Anterior cingulate cortex (tissue), 58 donors: ENCODE results near the gene NMNAT3.

Source experiments
- DNase-seq, 58 donors: peaks; one replicate each; lab custom pipeline; 2025; lab: John Stamatoyannopoulos, UW

Gene NMNAT3

DNA sequence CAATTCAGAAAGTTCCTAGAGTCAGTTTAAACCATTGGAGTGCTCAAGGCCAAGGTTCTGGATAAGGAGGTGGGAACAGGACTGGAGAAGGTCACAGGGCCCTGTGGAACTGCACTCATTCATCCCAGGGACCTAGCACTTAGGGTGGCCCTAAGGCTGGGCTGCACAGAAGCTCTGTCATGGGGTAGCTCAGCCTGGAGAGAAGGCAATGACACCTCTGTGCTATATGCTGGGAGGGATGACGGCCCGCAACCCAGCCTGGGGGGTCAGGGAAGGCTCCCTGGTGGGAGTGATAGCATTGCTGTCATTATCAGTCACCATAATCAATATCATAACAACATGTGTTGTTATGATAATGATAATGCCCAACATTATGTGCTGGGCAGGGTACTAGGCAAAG, 151.6 kb downstream of the NMNAT3 start:
- DNase-seq = no peak

DNA sequence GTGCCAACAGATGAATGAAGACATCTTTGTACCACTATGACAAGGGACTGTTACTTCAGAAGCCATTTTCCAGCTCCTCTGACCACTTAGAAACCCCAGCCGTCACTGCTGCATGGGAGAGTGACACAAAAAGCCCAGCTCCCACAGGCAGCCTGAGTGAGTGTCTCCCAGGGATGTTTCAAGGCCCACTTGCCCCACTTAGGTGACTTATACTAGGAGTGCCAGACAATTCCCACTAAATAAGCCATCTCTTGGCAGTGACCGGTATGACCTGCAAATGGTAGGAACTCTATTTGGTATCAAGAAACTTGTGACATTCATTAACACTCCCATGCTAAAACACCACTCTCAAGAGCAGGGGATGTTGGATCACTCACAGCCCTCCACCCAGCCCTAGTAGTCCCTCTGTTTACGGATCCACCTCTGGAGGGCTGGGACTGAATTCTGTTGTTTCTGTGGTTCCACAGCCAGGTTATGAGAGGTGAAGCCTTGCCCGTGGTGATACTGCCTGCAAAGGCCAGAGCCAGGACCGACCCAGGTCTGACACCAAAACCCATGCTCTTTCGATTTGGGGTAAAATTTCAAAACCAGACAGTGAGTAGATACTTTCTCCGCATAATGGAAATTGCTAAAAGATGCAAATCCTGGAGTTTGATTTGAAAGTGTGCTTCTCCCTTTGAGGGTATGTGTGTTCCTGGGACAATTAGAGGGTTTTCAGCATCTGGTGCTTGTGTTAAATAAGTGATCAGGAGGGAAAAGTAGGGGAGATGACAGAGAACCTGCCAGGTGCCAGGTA, 152.7 kb downstream of the NMNAT3 start:
- no peak for DNase-seq

DNA sequence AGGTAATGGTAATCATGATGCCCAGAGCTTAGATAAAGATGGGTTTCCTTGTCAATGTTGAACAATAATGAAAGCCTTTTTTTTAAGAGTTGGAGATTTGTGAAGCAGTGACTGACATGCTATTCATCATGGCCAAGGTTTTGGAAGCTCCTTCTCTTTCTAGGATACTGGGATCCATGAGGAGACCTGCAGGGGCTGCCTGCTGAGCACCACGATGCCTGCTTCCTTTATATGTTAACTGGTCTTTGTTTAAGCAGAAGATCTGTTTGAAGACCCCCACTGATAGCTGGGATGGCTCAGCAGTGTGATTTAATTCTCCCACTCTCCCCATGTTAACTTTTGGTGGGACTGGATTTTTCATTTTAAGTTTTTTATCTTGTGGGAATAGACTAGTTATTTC, 154.1 kb downstream of the NMNAT3 start:
- no peak for DNase-seq

DNA sequence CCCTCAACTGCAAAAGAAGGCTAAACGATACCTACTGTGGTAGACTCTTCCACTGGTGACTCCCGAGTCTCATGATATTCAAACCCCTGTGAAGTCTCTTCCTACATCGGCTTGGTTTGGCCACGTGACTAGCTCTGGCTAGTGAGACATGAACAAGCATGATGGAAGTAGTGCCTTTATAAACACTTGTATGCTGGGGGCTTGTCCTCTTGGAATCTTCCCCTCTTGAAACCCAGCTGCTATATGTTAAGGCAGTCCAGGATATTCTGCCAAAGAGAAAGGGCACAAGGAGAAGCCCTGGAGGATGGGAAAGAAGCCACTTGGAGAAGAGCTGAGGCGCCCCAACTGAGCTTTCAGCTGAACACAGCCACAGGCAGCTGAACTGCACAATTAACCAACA, 154.6 kb downstream of the NMNAT3 start:
- no peak for DNase-seq

DNA sequence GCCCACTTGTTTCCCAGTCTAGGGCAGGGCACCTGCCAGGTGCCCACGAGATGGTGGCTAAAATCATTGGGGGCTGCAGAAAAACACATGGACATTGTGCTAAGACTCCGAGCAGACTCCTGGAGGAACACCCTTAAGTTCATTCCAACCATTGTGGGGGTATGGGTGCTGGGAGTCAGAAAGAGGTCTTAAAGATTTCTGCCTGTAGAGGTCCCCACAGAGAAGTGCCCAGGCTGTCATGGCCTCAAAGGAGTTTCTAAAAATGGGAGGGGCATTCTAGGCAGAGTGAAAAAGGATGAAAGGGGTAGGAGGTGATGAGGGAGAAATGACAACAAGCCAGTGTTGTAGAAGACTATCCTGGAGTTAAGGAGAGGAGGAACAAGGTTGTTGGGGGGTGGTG, 155.4 kb downstream of the NMNAT3 start:
- no peak for DNase-seq

DNA sequence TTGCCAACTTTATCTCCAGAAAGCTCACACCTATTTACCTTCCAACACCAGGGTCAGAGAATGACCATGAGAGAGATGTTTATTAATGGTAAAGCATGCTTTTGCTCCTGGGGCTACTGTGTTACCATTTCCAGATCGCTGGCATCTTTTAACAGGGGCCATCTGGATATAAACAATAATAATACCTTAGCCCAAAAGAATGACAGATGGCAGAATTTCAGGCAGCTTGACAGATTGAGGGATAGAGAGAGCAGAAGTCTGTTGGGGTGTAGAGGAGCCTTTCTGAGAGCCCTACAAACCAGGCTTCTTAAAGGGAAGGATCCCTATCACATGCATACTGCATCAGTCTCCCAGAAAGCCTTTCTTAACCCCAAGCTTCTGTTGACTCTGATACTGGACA, 156.0 kb downstream of the NMNAT3 start:
- no peak for DNase-seq

DNA sequence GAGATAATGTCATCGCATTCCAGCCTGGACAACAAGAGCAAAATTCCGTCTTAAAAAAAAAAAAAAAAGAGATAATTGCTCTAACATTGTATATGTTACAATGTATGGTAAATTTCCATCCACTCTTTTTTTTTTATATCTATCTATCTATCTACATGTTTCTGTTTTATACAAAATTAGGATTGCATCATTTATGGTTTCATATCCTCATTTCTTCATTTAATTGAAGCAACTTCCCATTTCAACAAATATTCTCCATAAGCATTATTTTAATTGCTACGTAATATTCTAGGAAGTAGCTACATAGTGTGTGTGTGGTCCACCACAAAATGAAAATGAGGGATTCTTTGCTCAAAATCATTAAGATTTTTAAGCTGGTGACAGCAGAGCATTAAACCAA, 156.6 kb downstream of the NMNAT3 start:
- DNase-seq = no peak

DNA sequence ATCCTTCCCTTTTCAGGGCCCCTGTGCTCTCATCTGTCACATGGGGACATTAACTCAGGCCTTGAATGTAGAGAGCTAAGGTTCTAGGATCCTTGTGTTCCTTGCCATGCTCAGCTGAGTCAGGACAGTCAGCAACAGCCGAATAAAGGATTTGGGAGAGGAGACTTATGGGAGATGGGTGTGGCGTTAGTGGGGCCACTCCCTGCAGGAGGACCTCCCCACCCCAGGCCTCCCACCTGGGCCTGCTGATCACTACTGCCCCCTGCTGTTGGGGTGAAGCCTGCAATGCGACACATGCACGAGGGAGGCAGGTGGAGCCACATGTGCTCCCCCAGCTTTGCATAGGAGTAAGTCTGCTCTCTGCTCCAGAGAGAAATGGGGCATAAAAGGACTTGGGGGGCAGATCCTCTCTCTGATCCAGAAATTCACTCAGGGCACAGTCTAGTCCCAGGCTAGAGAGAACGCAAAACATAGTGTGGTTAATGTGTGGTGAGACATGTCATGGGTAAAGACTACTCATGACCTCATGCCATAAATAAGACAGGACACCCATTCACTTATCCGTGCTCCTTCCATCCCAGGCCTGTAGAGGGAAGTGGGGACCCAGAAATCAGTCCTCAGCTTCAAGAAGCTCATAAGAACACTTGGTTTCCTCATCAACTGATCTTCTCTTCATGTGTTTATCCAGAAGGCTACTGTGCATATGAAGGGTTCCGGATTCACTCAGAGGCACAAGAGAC, 157.6 kb downstream of the NMNAT3 start:
- DNase-seq = peak in 4 of 58 donors; percentile 10 to 28 (median 20)

DNA sequence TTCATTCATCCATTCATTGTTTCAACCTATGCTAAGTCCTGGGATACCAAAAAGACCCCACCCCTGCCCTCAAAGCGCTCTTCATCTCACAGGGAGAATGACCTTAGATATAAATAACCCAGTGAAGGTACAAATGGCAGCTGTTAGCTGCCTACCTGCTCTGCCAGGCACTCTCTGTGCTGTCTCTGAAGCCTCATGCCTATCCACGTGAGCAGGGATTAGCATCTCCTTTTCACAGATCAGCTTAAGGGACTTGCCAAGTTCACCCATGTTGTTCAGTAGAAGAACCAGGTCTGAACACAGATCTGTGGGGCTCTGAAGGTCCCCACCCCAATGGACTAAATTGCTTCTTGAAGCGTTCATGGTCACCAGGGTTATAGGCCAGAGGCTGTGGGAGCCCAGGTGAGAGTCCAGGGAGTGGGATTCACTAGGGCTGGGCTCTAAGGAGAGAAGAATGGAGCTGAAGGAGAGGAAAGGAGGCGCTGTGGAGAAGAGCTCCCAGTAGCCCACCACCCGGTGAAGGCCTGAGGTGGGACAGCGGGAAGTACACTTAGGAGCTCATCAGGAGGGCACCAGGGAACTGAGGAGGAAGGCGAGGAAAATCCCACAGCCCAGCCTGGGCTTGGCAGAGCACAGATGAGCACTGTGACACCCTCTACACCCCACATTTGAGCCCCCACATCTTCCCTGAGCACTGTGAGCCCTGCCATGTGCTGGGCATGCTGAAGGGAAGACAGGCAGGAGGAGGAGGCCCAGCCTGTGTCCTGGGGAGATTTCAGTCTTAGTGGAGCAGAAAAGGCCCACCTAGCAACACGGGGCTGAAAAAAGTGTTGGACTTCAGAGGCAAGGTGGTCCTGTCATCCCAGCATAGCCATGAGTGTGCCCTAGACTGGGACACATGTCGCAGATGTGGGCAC, 158.6 kb downstream of the NMNAT3 start:
- no peak for DNase-seq

DNA sequence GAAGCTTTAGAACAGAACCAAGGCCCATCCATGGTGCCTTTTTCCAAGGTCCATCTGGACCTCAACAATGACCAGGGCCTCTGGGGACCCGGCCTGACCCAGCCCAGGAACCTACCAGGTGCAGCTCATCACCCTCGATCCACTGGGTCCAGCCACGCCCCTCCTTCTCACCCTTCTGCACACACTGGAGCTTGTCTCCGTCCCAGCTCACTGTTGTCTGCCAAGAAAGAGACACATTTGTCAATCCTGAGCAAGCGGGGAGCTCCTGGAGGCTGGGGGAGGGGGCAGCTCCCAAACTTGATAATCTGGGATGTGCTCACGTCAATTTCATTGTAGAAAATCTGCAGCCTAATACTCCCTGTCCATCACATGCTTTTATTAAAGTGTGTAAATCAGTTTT, 159.5 kb downstream of the NMNAT3 start:
- no peak for DNase-seq

DNA sequence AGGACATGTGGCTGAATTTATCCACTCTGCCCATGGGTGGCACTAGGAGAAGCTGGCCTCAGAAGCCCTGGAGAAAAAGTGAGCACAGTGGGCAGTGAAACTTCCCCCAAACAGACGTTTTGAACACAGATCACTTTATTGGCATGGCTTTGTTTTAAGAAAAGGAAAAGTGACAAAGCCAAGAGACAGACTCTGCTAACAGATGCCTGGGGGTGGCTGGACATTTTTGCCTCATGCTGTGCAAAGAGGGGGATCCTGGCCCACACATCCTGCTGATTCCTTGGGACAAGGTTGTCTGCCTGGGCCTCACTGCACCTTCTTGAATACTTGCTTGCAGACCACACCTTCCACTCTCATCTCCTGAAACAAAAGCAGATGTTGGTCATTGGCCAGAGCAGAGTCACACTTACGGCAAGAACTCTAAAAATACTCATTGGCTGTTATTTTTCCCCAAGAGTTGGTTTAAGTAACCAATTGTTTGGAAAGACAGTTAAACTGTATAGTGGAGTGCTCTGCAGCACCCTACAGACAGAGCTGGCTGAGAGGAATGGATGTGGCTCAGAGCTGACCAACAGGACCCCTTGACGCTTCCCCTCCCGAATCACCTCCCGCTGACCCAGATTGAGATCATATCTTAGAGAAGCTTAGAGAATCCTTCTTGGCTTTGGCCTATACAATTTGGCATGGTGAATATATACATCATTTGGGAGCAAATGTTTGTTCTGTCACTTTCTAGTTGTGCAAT, 160.3 kb downstream of the NMNAT3 start:
- DNase-seq = peak in 2 of 58 donors; percentile 6 to 28

DNA sequence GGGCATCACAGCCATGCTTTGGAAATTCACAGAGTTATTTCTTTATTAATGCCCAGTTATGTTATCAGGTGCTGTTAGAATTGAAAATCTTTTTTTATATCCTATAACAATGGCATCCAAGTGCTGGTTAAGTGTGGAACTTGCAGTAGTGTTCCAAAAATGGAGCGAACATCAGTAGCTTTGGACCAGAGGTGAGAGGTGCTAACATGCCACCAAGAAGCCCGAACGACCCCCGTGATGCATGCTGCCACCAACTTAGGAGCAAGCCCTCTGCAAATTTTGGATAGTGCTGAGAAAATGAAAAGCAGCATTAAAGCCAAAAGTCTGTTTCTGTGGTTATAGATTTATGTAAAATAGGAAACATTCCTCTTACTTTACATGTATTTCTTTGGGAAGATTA, 163.0 kb downstream of the NMNAT3 start:
- DNase-seq = no peak
